ENCODE measurements around the gene TMEM266. TPM values are rescaled to one million over a fixed set of nuclear protein-coding genes. Genes with fewer than 3 reads are reported as not detected.

Gene TMEM266, protein sequence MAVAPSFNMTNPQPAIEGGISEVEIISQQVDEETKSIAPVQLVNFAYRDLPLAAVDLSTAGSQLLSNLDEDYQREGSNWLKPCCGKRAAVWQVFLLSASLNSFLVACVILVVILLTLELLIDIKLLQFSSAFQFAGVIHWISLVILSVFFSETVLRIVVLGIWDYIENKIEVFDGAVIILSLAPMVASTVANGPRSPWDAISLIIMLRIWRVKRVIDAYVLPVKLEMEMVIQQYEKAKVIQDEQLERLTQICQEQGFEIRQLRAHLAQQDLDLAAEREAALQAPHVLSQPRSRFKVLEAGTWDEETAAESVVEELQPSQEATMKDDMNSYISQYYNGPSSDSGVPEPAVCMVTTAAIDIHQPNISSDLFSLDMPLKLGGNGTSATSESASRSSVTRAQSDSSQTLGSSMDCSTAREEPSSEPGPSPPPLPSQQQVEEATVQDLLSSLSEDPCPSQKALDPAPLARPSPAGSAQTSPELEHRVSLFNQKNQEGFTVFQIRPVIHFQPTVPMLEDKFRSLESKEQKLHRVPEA
- 0.07 to 0.19 TPM (median 0.13 TPM) in 5 replicates for total RNA-seq (2022; extraction: Qiagen RNA extraction; ENCODE audit: low read depth)

DNA sequence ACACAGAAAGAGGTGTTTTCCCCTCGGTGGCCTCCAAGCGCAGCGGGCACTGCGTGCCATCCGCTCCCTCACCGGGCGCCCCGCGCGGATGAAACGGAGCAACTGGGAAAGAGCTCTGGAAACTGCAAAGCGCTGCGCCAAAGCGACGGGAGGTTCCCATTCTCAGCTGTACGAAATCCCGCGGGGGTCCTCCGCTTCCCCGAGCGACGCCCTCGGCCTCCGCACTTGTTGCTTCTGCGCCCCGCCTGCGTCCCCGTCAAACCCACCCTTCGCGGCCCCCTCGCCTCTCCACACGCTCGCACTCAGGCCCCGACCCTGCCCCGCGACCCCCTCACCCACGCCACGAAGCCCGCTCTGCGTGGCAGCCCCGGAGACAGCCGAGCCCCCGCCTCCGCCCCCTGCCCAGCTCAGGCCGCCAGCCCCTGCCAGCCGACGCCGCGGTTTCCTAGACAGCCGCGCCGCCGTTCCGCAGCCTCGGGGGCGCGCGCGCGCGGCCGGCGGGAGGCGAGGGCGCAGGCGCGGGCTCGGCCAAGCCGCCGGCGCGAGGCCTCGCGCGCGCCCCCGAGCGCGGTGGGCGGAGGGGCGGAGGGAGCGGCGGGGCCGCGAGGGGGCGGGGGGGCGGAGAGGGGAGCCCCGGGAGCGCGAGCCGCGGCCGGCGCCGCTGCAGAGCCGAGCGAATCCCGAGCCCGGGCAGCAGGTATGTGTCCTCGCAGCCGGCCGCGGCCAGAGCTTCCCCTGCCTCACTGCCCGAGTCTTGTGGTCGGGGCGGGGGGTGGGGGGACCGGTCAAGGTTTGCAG is at the start of gene TMEM266:
TMEM266 (plus strand) TSS at position 666 of the 798 bp plus-strand sequence. CDS start 74,279 bp downstream, outside the sequence.

DNA sequence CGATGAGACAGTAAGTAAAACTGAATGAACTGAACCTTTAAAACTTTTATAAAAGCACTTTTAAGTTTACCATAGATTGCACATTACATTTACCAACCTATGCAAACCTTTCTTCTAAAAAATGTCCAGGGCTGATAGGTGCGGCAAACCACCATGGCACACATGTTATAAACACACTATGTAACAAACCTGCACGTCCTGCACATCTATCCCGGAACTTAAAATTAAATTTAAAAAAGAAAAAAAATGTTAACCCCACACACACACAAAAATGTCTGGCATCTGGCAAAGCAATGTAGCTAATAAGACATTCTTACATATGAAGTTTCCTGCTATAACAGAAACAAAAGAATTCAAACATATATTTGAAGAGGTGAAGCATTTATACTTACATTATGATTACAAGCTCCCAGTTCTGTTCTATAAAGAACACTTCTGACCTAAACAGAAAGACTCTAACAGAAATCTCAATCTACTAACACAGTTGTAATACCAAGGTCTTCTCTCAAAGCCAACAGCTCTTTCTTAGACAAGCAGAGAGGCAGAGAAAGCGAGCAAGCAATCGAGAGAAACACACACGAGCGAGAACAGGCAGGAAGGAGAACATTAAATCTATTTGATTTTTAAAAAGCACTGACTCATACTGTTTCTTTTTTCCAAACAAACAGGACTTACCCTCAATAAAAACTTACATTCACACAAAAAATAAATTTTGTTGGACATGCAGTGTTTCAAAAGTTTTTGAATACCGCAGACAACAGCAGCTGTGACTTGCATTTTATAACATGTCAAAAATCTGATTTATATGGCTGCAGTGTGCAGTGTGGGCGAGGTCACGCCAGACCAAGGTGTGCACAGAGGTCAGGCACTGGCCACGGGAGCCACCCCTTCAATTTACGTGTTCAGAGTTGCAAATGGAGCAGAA is 47.9 kb upstream of the TMEM266 start, which contains the start of gene NRG4:
NRG4 (minus strand) TSS at position 798 of the 925 bp plus-strand sequence. CDS start 1,194 bp downstream, outside the sequence.

Other genes starting within 250 kb of the TMEM266 start
- 28.4 to 59.7 TPM (median 40.1 TPM) in 5 replicates for gene UBE2Q2, start 216.5 kb upstream of the TMEM266 start, total RNA-seq (2022; extraction: Qiagen RNA extraction; ENCODE audit: low read depth)
- gene FBXO22, start 156.1 kb upstream of the TMEM266 start, total RNA-seq (2022; extraction: Qiagen RNA extraction; ENCODE audit: low read depth), result 71.0 to 92.8 TPM (median 86.3 TPM) in 5 replicates
- gene NRG4, start 47.6 kb upstream of the TMEM266 start, total RNA-seq (2022; extraction: Qiagen RNA extraction; ENCODE audit: low read depth), result 0.21 to 1.5 TPM (median 1.2 TPM) in 5 replicates